GM19043 (cell line): Measurements from ENCODE around the gene SFRP2.

ENCODE experiments used
- ATAC-seq: cut with Tn5 transposase; IDR thresholded peaks from one replicate; pipeline ENCODE4 v1.9.1; 2021; ENCODE audit warnings: low read depth; ENCODE audit not compliant: unreplicated experiment

Gene SFRP2

GRCh38 chr4:153788413-153789276 lies at the start of gene SFRP2:
Gene SFRP2, minus strand, starts transcription at chr4:153789083. Its CDS starts 248 bp downstream, at chr4:153788835.
- no peak for ATAC-seq

GRCh38 chr4:153838564-153838963 lies 49.7 kb upstream of the SFRP2 start:
- ATAC-seq, result no peak

- no peak for ATAC-seq
Measured at GRCh38 chr4:153834901-153835300, 46.0 kb upstream of the SFRP2 start.

- no peak for ATAC-seq
Measured at GRCh38 chr4:153832720-153833287, 43.9 kb upstream of the SFRP2 start.

GRCh38 chr4:153832054-153832453 lies 43.2 kb upstream of the SFRP2 start:
- no peak for ATAC-seq

GRCh38 chr4:153831245-153831644 lies 42.4 kb upstream of the SFRP2 start:
- ATAC-seq, result no peak

GRCh38 chr4:153825691-153826090 lies 36.8 kb upstream of the SFRP2 start:
- no peak for ATAC-seq

GRCh38 chr4:153825126-153825525 lies 36.2 kb upstream of the SFRP2 start:
- no peak for ATAC-seq

- no peak for ATAC-seq
Measured at GRCh38 chr4:153824501-153824900, 35.6 kb upstream of the SFRP2 start.

- ATAC-seq, result no peak
Measured at GRCh38 chr4:153823483-153823882, 34.6 kb upstream of the SFRP2 start.

- ATAC-seq, result no peak
Measured at GRCh38 chr4:153822316-153822715, 33.4 kb upstream of the SFRP2 start.

- no peak for ATAC-seq
Measured at GRCh38 chr4:153817466-153817865, 28.6 kb upstream of the SFRP2 start.

GRCh38 chr4:153816542-153816941 lies 27.7 kb upstream of the SFRP2 start:
- no peak for ATAC-seq

GRCh38 chr4:153814789-153815188 lies 25.9 kb upstream of the SFRP2 start:
- ATAC-seq, result no peak

- ATAC-seq, result peak; percentile 37
Measured at GRCh38 chr4:153809916-153810810, 21.3 kb upstream of the SFRP2 start.

- ATAC-seq, result peak; percentile 44
Measured at GRCh38 chr4:153809307-153809706, 20.4 kb upstream of the SFRP2 start.

GRCh38 chr4:153808175-153808574 lies 19.3 kb upstream of the SFRP2 start:
- ATAC-seq, result no peak

- no peak for ATAC-seq
Measured at GRCh38 chr4:153806073-153806472, 17.2 kb upstream of the SFRP2 start.

- ATAC-seq, result no peak
Measured at GRCh38 chr4:153804722-153805121, 15.8 kb upstream of the SFRP2 start.

- ATAC-seq, result no peak
Measured at GRCh38 chr4:153799694-153800074, 10.8 kb upstream of the SFRP2 start.
